GM21390 (cell line): ENCODE data around the gene DTD2.
"Not testable (repeated sequence)": the region's sequence is repeated elsewhere in the genome, so short reads cannot be mapped to it uniquely, and the experiment has no call there.

Source experiments
- ATAC-seq: cut with Tn5 transposase; IDR thresholded peaks from one replicate; pipeline ENCODE4 v1.9.1; 2021; ENCODE audit not compliant: unreplicated experiment

Gene DTD2

DNA sequence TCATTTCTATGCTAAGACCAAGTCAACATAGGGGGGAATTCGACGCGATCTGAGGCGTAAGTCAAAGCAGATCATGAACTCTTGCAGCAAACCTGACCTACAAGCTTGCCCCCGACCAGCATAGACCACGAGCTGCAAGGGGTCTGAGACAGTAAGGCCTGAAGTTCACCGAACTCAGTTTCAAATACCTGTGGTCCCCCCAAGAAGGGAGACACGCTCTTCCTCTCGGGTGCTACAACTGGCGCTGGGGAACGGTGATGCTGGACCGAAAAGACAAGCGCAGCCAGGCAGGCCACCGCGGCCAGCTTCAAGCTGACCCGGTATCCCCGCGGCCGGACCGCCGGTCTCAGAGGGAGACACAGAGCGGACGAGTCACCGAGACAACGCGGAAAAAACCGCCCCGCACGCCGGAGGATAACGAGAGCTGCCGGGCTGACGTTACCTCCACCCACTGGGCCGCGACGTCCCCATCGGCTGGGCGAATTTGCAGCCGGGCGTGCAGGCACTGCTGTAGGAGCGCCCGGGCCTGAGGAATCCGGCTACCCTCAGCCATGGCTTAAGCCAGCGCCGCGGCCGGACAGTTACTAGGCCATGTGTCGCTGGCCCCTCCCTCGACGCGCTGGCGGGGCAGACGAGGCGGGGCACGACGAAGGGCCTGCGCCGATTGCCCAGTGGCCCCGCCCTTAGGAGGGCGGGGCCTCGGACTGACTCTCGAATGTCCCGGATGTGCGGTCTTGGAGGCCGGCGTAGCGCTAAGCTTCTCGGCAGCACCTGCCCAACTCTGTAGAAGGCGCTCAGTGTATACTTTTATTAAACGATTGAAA lies at the start of gene DTD2:
Gene DTD2, minus strand, starts transcription at position 666 of the 824 bp plus-strand sequence. Its CDS starts 113 bp downstream, at position 553.
- peak; percentile 97 for ATAC-seq

DNA sequence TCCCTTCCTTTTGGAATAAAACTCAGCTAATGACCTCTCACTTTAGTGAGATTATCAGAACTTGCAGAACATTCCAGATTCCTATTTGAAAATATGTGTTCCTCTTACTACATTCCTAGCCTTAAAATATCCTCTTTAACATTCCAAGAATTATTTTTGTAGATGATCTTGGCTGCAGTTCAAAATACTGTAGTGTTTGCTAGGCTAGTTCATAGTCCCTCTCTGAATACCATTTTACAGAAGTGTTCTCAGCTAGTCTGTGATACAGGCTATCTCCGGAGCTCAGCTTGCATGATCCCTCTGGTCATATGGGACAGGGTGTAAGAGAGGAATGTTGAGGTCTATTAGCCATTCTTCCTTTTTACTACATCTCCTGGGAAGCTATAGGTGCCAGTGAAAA lies 48.1 kb upstream of the DTD2 start:
- no peak for ATAC-seq

GRCh38 chr14:31501870-31502269 lies 44.6 kb upstream of the DTD2 start:
- no peak for ATAC-seq

- no peak for ATAC-seq
These were observed 35.6 kb upstream of the DTD2 start for GRCh38 chr14:31492759-31493498.

DNA sequence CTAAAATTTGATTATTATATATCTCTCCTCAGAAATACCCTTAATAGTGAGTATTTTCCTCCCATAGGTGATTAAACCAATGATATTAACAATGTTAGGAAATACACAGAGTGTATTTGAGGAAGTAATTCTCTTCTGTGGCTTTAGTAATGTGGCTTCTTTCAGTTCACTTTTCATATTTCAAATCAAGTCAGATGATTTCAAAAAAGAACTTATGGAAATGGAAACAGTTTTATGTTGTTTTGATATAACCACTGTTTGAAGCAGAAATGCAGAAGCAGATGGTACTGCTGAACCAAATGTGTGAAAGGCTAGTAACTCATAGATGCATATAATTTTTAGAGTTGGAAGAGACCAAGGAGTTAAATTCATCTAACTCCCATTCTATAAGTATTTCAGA lies 32.4 kb upstream of the DTD2 start:
- ATAC-seq = peak; percentile 70

DNA sequence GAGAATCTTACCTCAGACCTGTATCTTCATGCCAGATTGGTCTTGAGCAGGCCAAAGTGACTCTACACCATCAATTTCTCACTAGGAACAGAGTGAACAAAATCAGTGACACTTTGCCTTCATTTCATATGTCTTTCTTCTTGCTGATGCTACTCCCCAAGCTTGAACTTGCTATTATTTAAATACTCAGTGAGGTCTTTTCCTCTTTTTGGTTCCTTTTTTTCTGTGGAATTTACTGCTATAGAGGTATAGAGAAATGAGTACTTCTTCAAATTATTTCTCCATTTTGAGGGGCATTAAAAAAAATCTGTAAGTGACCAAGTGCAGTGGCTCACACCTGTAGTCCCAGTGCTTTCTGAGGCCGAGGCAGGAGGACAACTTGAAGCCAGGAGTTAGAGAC lies 30.6 kb upstream of the DTD2 start, which contains the start of gene GPR33:
Gene GPR33, minus strand, starts transcription at position 154 of the 400 bp plus-strand sequence. CDS start 4,074 bp downstream, outside the sequence.
- no peak for ATAC-seq

DNA sequence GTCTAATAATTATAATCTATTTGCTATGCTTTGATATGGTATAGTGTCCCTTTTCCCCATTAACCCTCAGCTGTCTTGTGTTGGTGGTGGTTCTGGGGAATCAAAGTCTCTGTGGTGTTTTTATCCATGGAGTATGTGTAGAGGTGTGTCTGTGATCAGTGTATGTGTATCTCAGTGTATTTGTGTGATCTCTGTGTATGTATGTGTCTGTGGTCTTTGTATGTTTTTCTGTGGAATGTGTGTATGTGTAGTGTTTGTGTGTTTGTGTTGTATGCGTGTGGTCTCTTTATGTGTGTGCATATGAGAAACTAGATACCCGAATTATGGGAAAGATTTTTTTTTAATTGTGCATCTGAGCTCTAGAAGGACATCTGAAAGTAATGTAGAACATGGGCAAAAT lies 29.5 kb upstream of the DTD2 start:
- no peak for ATAC-seq

DNA sequence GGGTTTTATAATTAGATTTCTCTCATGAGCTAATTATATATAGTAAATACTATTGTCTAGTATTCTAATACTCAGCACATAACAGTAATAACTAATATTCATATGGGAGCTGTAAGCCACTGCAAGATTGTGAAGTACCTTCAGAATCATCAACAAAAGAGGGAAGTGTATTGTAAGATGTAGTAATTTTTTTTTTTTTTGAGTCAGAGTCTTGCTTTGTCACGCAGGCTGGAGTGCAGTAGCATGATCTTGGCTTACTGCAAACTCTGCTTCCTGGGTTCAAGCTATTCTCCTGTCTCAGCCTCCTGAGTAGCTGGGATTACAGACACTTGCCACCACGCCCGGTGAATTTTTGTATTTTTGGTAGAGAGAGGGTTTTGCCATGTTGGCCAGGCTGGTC lies 27.4 kb upstream of the DTD2 start:
- ATAC-seq = no peak

- no peak for ATAC-seq
These were observed 22.9 kb upstream of the DTD2 start for GRCh38 chr14:31480156-31480555.

- ATAC-seq = no peak
These were observed 21.7 kb upstream of the DTD2 start for GRCh38 chr14:31479027-31479426.

- ATAC-seq = no peak
These were observed 19.9 kb upstream of the DTD2 start for GRCh38 chr14:31477248-31477647.

DNA sequence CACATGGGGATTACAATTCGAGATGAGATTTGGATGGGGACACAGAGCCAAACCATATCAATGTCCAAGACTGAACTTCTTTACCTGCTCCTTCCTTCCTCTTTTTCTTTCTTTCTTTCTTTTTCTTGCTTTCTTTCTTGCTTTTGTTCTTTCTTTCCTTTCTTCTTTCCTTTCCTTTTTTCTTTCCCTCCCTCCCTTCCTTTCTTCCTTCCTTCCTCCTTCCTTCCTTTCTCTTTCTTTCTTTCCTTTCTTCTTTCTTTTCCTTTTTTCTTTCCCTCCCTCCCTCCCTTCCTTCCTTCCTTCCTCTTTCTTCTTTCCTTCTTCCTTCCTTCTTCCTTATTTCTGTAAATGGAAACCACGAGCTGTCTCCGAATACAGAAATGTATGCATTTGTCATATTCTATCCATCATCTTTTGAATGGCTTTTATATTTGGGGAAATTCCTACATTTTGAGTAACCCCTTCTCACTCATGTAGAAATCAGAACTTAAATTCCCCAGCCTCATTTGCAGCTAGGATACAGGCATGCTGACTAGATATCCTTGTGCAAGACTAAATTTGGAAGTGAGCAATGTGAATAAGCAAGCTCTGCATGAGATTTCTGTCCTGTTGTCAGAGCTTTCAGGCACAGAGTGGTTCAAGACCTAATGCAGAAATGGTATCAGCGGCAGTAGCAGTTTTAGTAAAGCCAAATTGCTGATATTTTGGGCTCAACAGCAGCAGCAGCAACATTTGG lies 19.0 kb upstream of the DTD2 start:
- no peak for ATAC-seq

- no peak for ATAC-seq
These were observed 9.2 kb upstream of the DTD2 start for GRCh38 chr14:31466554-31466953.

GRCh38 chr14:31465111-31465510 lies 7.8 kb upstream of the DTD2 start:
- ATAC-seq = no peak

GRCh38 chr14:31462450-31462849 lies 5.1 kb upstream of the DTD2 start:
- ATAC-seq = not testable (repeated sequence)

DNA sequence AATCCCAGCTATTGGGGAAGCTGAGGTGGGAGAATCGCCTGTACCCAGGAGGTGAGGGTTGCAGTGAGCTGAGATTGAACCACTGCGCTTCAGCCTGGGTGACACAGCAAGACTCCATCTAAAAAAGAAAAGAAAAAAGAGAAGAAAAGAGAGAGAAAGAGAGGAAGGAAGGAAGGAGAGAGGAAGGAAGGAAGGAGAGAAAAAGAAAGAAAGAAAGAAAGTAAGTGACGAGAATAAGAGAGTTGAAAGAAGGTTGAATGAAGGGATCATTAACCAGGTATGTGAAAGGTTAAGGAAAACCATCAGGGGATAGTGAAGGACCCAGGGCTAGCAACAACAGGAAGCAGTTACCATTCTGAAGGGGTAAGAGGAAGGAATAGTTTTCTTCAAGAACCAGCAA lies 4.2 kb upstream of the DTD2 start:
- no peak for ATAC-seq

DNA sequence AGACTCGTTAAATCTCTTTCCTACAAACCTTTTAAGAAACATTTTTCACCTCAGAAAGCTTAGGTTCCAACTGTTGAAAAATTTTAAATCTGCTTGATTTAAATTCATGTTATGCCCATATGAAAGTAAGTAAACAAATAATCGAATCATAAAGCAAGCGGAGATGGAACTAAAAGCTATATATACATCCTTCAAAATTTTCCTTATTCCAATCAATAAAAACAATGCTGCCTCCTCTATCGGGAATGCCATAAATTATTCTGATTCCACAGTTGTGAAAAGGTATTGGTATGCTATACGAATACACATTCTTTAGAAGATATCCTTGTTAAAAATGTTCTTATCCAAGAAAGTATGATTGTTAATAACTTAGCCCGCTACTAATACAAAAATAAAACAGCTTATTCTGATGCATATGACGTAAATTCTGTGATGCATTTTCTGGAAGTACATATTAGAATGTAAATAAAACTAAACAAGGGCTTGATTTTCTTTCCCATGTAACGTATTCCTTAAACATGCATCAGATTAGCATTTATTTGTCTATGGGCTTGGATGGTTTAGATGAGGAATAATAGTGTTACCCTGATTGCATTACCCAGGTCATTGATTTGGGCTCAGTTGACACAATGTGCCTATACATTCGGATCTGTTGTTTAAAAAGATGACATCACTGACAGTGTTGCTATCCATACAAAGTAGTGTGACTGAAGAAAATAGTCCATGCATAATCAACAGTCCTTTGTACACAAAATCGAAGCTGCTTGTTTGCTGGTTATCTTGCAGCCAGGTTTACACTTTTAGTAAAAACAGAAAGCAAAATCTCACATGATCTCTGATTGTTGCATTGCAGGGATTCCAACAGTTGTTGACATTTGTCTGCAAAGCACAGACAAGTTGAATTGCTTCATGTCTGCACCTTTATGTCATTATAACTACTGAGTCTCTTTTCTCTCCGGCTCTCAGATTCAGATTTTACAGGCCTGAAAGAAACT lies 656 bp upstream of the DTD2 start:
- ATAC-seq = peak; percentile 3

GRCh38 chr14:31449971-31450610 lies 7.2 kb downstream of the DTD2 start:
- ATAC-seq = no peak

- ATAC-seq = no peak
These were observed 8.2 kb downstream of the DTD2 start for GRCh38 chr14:31449136-31449535.

- no peak for ATAC-seq
These were observed 11.6 kb downstream of the DTD2 start for GRCh38 chr14:31445703-31446102.
